T-helper 17 cell (primary cell): ENCODE measurements around the gene PTGES. TPM values are rescaled to one million over a fixed set of nuclear protein-coding genes. Genes with fewer than 3 reads are reported as not detected.
A peak's percentile ranks its signal among the peaks of the same experiment; 100 is the strongest.

Experiments used
- ATAC-seq: fragments of 150-1000 bp; cut with Tn5 transposase; 2 replicates; pipeline ENCODE4 v1.10.0; 2021; ENCODE audit warnings: mild to moderate bottlenecking, moderate library complexity
- DNase-seq, 3 donors: peaks; one replicate each; pipeline versions ENCODE4 v3.0.0 to v3.0.0-alpha.2; 2020 to 2021
- H3K9me3 ChIP-seq: one replicate; pipeline ENCODE4 v1.7.0; 2013; ENCODE audit warnings: low read length, mild to moderate bottlenecking; ENCODE audit not compliant: control insufficient read depth, poor library complexity, severe bottlenecking
- H3K27ac Mint-ChIP-seq: one replicate; pipeline ENCODE4 v1.8.0; 2022; ENCODE audit warnings: mild to moderate bottlenecking, moderate library complexity, mixed read lengths
- H3K27me3 Mint-ChIP-seq: one replicate; pipeline ENCODE4 v1.8.0; 2022; ENCODE audit warnings: mixed read lengths
- H3K36me3 Mint-ChIP-seq: one replicate; pipeline ENCODE4 v1.8.0; 2022; ENCODE audit warnings: low read depth, mixed read lengths
- H3K4me1 Mint-ChIP-seq: one replicate; pipeline ENCODE4 v1.8.0; 2022; ENCODE audit warnings: mild to moderate bottlenecking, mixed read lengths
- H3K4me3 Mint-ChIP-seq: one replicate; pipeline ENCODE4 v1.8.0; 2022; ENCODE audit warnings: mild to moderate bottlenecking, moderate library complexity, mixed read lengths
- total RNA-seq, 4 donors: library from RNA in 2 of 4; stranded (reverse) in 2 of 4; gene quantifications; one replicate each; pipeline ENCODE4 v1.2.3 and lab custom pipeline; 2022 to 2026

Gene PTGES
- total RNA-seq, 2 donors from 2014 or later, result 0.15 TPM; not detected in 1

DNA sequence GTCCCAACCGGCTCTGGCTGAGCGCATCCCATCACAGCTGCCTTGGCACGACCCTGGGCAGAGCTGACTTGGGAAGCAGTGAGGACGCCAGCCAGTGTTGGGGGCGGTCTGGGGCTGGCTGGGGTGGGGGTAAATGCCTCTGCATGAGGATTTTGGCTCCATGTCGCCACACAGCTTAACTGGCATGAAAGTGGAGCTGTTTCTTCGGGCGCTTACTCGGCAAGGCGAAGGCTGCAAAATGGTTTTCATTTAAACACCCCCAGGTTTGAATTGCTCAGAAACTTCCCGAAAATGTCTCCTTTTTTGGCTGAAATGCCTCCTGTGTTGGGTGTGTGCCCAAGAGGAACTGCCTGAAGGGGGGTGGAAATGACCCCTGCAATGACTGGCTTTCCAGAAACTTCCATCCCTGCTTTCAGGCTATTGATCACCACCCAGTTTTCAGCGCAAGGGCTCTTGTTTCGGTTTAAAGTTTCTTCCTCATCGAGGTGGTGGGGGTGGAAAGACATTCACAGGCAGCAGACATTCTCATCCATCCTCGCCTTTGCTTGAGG lies 38.3 kb downstream of the PTGES start:
- H3K27me3 Mint-ChIP-seq, result no peaks in the 10 kb centered on the region
- H3K4me1 Mint-ChIP-seq, result peaks cover 14% of the 10 kb centered on the region
- peaks cover 2% of the 10 kb centered on the region for H3K36me3 Mint-ChIP-seq
- ATAC-seq, result no peak
- H3K4me3 Mint-ChIP-seq, result no peak overlapping the region
- DNase-seq, result no peak
- no peaks in the 10 kb centered on the region for H3K9me3 ChIP-seq
- H3K27ac Mint-ChIP-seq, result no peak overlapping the region

DNA sequence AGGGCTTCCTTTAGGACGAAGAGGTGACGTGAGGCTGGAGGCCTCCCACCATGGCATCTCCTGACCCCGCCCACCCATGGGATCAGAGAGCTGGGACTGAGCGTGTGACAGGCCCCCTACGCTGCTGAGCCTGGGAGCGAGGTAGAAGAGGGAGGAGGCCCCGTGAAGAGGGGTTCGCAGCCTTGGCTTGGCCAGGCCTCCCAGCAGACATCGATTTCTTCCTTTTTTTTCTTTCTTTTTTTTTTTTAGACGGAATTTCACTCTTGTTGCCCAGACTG lies 39.5 kb downstream of the PTGES start:
- H3K4me1 Mint-ChIP-seq, result peaks cover 14% of the 10 kb centered on the region
- H3K27me3 Mint-ChIP-seq, result no peaks in the 10 kb centered on the region
- no peak for ATAC-seq
- no peak overlapping the region for H3K4me3 Mint-ChIP-seq
- no peaks in the 10 kb centered on the region for H3K9me3 ChIP-seq
- H3K27ac Mint-ChIP-seq, result no peak overlapping the region
- peaks cover 2% of the 10 kb centered on the region for H3K36me3 Mint-ChIP-seq
- no peak for DNase-seq

DNA sequence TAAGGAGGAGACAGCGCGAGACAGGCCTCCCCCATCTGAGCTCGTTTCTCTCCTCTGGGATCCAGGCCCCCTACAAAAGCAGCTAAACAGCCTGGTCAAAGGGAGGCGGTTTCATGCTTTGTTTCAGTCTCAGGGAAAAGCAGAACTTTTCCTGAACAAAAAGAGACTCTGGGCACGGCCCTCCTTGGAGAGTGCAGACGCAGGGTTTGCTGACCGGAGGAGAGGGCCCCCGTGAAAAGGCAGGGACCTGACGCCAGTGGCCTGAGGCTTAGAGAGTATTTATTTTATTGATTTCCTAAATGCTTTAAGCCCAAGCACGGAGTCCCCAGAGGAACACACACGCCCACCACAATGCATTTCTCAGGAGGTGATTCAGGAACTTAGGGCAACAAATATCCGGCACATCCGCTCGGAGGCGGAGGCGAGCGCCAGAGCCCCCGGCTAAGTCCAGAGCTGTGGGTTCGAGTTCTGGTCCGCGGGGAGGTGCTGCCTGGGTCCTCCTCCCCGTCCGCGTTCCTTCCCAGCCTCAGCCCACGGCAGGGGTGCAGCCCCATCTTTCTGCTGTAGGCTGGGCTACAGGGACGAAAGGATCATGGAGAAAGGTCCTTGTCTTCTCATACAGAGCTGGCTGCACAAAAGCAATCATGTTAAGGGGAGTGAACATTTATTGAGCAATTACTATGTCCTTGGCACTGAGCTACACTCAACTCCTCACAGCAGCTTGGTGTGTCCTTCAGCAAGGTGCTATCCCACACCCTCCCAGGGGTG lies 40.0 kb downstream of the PTGES start:
- H3K4me1 Mint-ChIP-seq, result peaks cover 14% of the 10 kb centered on the region
- peaks cover 2% of the 10 kb centered on the region for H3K36me3 Mint-ChIP-seq
- no peak overlapping the region for H3K27ac Mint-ChIP-seq
- H3K4me3 Mint-ChIP-seq, result peak overlapping the region; percentile 12
- no peaks in the 10 kb centered on the region for H3K27me3 Mint-ChIP-seq
- no peak for DNase-seq
- no peak for ATAC-seq
- no peaks in the 10 kb centered on the region for H3K9me3 ChIP-seq

DNA sequence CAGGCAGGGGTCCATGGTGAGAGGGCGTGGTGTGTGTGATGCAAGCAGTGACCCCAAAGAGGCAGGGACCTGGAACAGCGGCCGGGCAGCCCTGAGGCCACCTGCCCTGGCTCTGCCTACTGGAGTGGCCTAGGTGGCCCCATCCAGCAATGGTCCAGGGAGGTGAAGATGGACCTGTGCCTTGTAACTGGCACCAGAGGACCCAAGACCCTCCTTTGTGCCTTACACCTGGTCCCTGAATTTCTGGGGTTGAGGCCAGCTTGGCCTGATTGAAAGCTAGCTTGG lies 42.7 kb downstream of the PTGES start:
- no peak for ATAC-seq
- no peaks in the 10 kb centered on the region for H3K9me3 ChIP-seq
- Mint-ChIP-seq H3K27ac (no peak overlapping the region), H3K4me1 (peaks cover 14% of the 10 kb centered on the region), H3K27me3 (no peaks in the 10 kb centered on the region), H3K36me3 (no peaks in the 10 kb centered on the region), H3K4me3 (no peak overlapping the region)
- DNase-seq, result no peak

DNA sequence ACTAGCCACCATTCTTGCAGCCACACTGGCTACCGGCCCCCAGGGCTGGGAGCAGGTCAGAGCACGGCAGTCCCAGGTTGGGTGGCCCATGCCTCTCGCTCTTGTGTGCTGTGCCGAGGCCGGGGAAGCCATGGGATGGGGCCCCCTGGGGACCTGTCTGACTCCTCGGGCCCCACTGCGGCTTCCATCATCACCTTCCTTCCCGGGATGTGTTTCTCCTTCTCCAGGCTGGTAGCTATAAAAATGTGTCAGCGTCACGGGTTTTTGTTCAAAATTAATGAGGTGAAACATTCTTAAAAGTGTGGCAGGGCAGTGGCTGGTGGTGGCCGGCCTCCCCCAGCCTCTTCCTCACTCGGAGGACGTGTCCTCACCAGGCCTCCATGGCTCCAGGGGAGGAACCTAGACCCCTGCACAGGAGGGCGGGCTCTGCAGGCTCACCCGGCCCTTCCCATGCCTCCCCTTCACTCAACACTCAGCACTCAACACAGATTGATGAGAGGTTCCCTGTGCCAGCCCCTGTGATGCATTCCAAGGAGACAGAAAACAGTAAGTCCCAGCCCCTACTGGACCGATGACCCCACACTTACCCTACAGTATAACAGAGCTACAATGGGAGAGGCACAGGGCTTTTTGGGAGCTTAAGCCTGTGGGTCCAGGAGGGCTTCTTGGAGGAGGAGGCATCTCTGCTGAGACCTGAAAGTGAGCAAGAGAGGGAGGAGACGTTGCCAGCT lies 43.2 kb downstream of the PTGES start:
- H3K36me3 Mint-ChIP-seq, result no peaks in the 10 kb centered on the region
- DNase-seq (no peak), ATAC-seq (no peak)
- H3K4me3 Mint-ChIP-seq, result no peak overlapping the region
- H3K9me3 ChIP-seq, result no peaks in the 10 kb centered on the region
- H3K27ac Mint-ChIP-seq, result no peak overlapping the region
- no peaks in the 10 kb centered on the region for H3K27me3 Mint-ChIP-seq
- H3K4me1 Mint-ChIP-seq, result peaks cover 14% of the 10 kb centered on the region

DNA sequence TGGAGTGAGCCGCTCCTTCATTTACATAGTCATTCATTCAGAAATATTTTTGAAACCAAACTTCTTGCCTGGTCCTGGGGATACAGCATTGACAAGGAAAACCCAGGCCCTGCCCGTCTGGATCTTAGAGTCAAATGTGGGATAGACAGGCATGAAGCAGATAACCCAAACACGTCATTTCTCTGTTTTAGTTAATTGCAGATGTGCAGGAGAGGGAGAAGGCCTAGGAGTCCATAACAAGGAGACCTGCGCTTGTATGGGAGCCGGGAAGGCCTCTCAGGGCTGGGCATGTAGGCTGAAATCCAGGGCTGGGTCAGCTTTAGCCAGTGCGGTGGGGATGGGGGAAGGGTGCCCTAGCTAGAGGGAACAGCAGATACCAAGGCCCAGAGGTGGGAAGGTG lies 44.0 kb downstream of the PTGES start:
- peaks cover 14% of the 10 kb centered on the region for H3K4me1 Mint-ChIP-seq
- no peak for ATAC-seq
- H3K27ac Mint-ChIP-seq, result peak overlapping the region; percentile 24
- H3K9me3 ChIP-seq, result no peaks in the 10 kb centered on the region
- no peaks in the 10 kb centered on the region for H3K27me3 Mint-ChIP-seq
- H3K4me3 Mint-ChIP-seq, result no peak overlapping the region
- no peaks in the 10 kb centered on the region for H3K36me3 Mint-ChIP-seq
- DNase-seq, result no peak

DNA sequence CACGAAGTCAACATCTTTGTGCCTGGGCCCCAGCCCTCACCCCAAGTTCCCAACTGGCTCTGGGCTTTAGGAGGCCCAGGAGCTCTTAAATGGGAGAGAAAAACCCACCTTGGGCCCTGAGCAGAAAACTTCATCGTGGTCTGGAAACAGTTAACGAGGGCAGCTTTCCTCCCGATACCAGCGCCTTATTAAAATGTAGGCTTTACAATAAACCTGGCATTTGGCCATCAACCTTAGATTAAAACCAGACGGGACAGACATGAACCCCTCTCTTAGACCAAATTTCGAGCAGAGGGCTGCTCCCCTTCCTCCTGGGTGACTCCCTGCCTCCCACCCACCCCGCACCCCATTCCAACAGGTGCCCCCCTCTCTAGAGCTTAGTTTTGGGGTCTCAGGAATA lies 48.0 kb downstream of the PTGES start:
- no peak overlapping the region for H3K27ac Mint-ChIP-seq
- DNase-seq (no peak), ATAC-seq (no peak)
- no peak overlapping the region for H3K4me3 Mint-ChIP-seq
- no peaks in the 10 kb centered on the region for H3K36me3 Mint-ChIP-seq
- H3K9me3 ChIP-seq, result no peaks in the 10 kb centered on the region
- H3K4me1 Mint-ChIP-seq, result peaks cover 2% of the 10 kb centered on the region
- H3K27me3 Mint-ChIP-seq, result peaks cover 23% of the 10 kb centered on the region

DNA sequence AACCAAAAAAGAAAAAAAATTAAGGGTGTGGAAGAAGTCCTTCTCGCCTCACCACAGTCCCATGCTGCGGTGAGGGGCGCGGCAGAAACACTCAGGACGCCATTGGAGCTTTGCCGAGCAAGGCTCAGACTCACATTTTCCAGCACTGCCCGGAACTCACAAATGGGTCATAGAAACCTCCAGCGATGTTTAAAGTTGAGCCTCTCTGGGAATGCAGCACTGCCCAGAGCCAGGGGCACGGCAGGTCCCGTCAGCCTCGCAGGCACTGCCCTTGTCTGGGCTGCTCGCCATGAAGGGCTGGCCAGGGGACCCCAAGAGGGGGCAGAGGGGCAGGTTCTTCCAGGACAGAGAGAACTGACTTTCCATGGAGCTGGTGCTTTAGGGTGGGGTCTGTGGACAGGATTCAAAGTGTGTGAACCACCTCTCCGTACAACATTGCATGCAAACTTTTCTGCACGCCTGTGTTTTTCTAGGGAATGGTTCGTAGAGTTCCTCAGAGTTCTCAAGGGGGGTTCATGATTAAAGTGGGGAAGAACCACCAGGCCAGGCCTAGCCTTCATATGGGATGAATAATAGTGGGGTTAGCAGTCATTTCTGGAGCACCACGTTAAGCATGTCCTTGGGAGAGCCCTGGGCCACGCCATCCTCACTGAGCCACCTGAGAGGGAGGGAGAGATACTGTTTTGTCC lies 49.0 kb downstream of the PTGES start:
- ATAC-seq (no peak), DNase-seq (no peak)
- peaks cover 31% of the 10 kb centered on the region for H3K27me3 Mint-ChIP-seq
- no peak overlapping the region for H3K4me3 Mint-ChIP-seq
- H3K4me1 Mint-ChIP-seq, result peaks cover 2% of the 10 kb centered on the region
- H3K27ac Mint-ChIP-seq, result no peak overlapping the region
- no peaks in the 10 kb centered on the region for H3K9me3 ChIP-seq
- no peaks in the 10 kb centered on the region for H3K36me3 Mint-ChIP-seq

GRCh38 chr9:129702589-129703520 lies 50.0 kb downstream of the PTGES start:
- no peaks in the 10 kb centered on the region for H3K9me3 ChIP-seq
- no peak overlapping the region for H3K4me3 Mint-ChIP-seq
- ATAC-seq (no peak), DNase-seq (no peak)
- H3K36me3 Mint-ChIP-seq, result no peaks in the 10 kb centered on the region
- H3K27ac Mint-ChIP-seq, result no peak overlapping the region
- H3K4me1 Mint-ChIP-seq, result peaks cover 2% of the 10 kb centered on the region
- H3K27me3 Mint-ChIP-seq, result peaks cover 37% of the 10 kb centered on the region

- H3K9me3 ChIP-seq, result no peaks in the 10 kb centered on the region
Measured at GRCh38 chr9:129701549-129701948, 51.3 kb downstream of the PTGES start.

GRCh38 chr9:129701054-129701453 lies 51.8 kb downstream of the PTGES start:
- Mint-ChIP-seq H3K27me3 (peaks cover 43% of the 10 kb centered on the region), H3K4me3 (no peak overlapping the region), H3K27ac (no peak overlapping the region), H3K36me3 (no peaks in the 10 kb centered on the region), H3K4me1 (peaks cover 4% of the 10 kb centered on the region)
- no peaks in the 10 kb centered on the region for H3K9me3 ChIP-seq
- no peak for ATAC-seq
- DNase-seq, result no peak

More at GRCh38 chr9:129701549-129701948, 51.3 kb downstream of the PTGES start:
- Mint-ChIP-seq H3K4me1 (peaks cover 4% of the 10 kb centered on the region), H3K27ac (no peak overlapping the region), H3K4me3 (no peak overlapping the region), H3K36me3 (no peaks in the 10 kb centered on the region), H3K27me3 (peaks cover 43% of the 10 kb centered on the region)
- no peak for DNase-seq
- no peak for ATAC-seq

GRCh38 chr9:129698254-129698757 lies 54.5 kb downstream of the PTGES start:
- Mint-ChIP-seq H3K36me3 (no peaks in the 10 kb centered on the region), H3K4me1 (peaks cover 4% of the 10 kb centered on the region), H3K27ac (no peak overlapping the region), H3K27me3 (peaks cover 64% of the 10 kb centered on the region), H3K4me3 (no peak overlapping the region)
- no peak for ATAC-seq
- no peak for DNase-seq
- no peaks in the 10 kb centered on the region for H3K9me3 ChIP-seq
